ENCODE results near the gene NAP1L5.

GRCh38 chr4:88724406-88724805 lies 26.8 kb upstream of the NAP1L5 start:
- TF ChIP-seq CTCF (IDR thresholded peaks at IDR 0.05; ENCODE audit: low read depth, low read length) (no peak), EZH2phosphoT487 (IDR thresholded peaks at IDR 0.05; ENCODE audit: low read depth) (no peak)

Data from OCI-LY3 (cell line).